GM12801 (cell line): ENCODE data around the gene SYNGR1.

Experiments
- CTCF ChIP-seq: IDR thresholded peaks from one replicate; pipeline ENCODE4 v1.5.1; 2011; ENCODE audit warnings: control low read depth; ENCODE audit not compliant: insufficient read length; ENCODE audit errors: extremely low read depth

SYNGR1 gene

GRCh38 chr22:39426380-39427043, 76.7 kb downstream of the SYNGR1 start:
- TF ChIP-seq CTCF = no peak

DNA sequence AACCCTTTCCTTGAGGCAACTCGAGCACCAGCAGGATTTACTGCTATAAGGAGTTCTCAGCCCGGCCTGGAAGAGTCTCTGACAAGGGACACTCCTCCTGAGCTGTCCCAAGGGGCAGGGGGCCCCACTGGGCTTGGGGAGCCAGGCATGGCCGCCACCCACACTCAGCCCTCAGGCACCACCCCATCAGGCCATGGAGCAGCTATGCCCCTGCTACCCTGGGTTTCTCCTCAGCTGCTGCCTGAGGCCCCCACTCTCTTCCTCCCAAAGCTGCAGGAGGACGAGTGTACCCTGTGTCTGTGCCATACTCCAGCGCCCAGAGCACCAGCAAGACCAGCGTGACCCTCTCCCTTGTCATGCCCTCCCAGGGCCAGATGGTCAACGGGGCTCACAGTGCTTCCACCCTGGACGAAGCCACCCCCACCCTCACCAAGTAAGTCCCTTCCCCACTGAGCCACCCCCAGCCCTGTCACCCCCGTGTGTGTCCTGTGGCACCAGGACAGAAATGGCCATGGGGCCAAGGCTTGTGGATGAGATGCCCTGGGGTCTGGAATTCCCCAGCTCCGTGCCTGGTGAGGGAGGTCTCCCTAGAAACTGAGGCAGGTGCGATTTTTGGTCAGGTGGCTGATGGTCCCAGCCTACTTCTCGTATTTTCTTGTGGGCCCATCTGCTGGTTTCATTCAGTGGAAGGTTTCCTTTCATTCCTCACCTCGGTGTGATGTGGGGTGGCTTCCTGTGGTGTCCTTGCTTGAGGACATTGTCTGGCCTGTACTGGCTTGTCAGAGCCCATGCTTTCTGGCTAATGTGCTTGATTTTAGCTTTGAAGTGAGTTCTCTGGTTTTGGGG, 78.2 kb downstream of the SYNGR1 start:
- no peak for TF ChIP-seq CTCF

DNA sequence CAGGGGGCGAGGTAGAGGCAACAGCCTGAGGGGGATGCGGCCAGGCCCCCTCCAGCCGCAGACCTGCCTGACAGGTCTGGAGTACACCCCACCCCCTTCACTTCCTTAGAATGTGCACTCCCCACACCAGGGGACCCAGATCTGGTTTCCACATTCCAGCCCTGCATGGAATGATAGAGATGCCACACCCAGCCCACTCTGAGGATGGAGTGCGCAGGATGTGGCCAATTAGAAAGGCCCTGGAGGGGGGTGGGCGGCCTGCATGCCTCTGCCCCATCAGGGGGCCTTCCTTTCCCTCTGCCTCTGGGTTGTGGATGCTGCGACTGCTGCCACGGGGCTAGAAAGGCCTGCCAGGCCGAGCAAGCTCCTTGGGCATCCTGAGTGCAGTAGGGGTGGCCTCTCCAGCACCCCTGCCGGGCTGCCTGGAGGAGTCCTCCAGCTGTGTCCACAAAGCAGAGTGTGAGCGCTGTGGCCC, 78.8 kb downstream of the SYNGR1 start:
- no peak for TF ChIP-seq CTCF

DNA sequence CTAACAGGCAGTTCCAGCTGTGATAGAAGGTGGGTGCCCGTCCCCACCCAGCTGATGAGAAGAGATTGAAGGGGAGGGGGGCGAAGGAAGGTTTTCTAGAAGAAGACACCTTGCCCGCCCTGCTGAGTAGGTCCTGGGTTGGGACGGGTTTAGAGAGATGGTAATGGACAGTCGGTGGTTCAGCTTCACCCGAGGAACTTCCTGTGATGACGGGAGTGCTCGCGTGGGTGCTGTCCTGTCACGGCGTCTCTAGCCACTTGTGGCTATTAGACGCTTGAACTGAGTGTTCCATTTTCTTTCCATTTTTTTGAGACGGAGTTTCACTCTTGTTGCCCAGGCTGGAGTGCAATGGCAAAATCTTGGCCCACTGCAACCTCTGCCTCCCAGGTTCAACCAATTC, 79.4 kb downstream of the SYNGR1 start:
- no peak for TF ChIP-seq CTCF

GRCh38 chr22:39429916-39430575, 80.3 kb downstream of the SYNGR1 start:
- TF ChIP-seq CTCF = no peak

DNA sequence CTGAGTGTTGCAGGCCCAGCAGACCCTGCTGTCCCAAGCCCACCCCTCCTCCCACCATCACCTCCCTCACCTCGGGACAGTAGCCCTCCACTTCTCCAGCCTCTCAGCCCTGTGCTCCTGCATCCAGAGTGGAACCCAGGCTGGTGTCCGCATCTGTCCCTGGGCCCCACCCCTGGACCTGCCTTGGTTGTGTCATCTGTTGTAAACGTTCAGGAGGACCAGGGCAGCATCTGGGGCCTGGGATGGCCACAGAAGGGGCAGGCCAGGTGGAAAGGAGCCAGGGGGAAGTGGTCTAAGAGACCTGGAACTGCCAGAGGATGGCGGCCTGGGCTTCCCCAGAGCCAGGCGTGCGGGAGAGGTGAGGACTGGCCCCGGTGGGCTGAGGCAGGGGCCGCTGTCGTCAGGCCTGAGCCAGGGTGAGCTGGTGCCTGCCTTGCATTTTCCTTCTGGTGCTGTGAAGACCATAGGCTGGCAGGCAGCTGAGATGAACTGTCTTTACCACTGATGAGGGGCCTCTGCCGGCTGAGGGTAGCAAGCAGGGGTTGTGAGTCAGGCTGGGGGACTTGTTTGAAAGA, 80.9 kb downstream of the SYNGR1 start:
- no peak for TF ChIP-seq CTCF
